NOMO-1 treated with DMSO at 0.1 percent for 48 hours (cell line): Measurements from ENCODE around the gene MRPL53.
"Not testable (repeated sequence)": the region's sequence is repeated elsewhere in the genome, so short reads cannot be mapped to it uniquely, and the experiment has no call there.

Experiments used
- DNase-seq: peaks from one replicate; lab custom pipeline; 2025; ENCODE audit not compliant: unreplicated experiment; lab: John Stamatoyannopoulos, UW

The MRPL53 gene

DNA sequence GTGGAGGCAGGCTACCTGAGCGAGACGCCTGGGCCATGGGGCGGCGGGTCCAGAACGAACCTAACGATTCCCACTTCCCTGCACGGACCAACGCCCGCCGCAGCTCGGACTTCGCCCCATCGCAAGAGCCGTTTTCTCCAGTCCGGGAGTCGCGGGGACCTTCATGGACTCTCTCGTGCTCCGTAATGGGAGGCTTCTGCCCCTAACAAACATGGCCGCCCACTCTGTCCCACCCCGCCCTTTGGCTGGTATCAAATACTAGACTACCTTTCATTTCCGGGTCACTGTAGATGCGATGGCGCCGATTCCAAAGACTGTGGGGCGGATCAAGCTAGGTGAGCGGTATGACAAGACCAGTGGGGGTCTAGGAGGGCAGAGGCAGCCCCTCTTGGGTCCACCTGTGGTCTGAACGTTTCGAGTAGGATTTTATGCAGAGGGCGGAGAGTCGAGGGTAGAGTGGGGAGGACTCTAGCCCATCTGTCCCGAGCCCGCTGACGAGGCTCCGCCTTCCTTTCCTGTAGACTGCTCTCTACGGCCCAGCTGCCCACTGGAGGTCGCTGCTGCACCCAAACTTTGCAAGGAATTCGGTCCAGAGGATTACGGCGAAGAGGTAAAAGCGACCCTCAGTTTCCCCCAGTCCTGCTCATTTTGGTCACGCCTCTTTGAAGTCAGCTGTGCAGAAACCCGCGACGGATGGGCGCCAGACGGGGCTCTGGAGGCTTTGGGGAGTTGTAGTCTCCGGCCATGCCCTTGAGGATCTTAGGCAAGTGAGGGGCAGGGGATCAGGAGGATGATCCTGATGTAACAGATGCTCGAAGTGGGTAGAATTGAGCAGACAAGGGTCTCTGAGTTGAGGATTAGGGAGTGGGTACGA is 10.6 kb upstream of the MRPL53 start, which contains the start of the genes CCDC142 and TTC31:
TSS of gene CCDC142 (minus strand) at position 198 of the 874 bp plus-strand sequence. CDS start at position 37, 161 bp downstream.
TSS of gene TTC31 (plus strand) at position 281 of the 874 bp plus-strand sequence. CDS start at position 296, 15 bp downstream.
- DNase-seq, result peak; percentile 96

DNA sequence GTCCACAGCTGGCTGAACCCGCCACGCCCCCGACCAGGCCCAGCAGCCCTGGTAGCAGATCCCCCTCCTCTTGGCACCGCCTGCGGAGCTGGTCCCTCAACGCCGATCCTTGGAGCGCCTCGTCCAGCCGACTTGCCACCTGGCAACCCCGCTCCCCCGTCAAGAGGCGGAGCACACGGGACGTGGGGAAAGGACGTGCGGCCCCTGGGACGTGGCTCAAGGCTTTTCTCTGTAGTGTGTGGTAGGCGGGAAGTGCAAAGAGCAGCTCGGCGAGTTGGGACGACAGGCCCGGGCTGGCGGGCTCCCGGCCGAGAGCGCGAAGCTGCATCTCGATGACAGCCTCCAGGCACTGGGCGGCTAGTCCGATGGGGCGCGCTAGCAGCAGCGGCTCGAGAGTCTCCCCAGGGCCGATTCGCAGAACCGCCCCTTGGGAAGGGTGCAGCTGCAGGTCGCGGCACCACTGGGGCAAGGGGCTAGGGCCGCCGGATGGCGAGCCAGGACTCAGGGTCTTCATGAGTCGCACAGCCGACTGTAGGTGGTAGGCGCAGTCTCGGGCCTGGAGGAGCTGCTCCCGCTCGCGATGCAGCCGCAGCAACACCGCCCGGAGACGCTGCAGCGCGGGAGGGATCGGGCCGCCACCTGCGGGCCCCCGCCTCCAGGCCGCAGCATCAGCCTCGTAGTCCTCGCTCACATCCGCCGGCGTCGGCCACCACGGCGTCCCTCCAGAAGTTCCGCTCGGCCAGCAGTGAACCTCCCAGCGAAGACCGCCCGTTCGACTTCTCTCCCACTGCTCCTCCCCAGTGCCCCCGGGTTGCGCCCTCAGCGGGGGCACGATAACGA is 9.7 kb upstream of the MRPL53 start:
- peak; percentile 71 for DNase-seq

DNA sequence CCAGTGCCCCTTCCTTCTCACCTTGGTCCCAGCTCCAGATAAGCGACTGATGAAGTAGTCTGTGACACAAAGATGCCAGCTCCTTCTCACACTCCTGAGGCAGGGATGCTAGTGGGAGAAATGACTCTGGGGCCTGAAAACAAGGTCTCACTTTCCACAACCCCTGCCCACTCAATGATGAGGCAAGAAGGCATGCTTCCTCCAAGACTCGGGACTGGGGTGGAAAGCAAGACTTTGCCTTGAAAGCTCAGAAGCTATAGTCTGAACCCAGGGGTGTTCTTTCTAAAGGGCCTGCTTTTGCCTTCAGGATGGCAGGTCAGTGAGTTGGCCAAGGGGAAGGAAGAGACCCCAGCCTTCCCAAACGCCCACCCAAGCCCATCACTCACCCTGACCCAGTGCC is 9.0 kb upstream of the MRPL53 start:
- DNase-seq, result no peak

DNA sequence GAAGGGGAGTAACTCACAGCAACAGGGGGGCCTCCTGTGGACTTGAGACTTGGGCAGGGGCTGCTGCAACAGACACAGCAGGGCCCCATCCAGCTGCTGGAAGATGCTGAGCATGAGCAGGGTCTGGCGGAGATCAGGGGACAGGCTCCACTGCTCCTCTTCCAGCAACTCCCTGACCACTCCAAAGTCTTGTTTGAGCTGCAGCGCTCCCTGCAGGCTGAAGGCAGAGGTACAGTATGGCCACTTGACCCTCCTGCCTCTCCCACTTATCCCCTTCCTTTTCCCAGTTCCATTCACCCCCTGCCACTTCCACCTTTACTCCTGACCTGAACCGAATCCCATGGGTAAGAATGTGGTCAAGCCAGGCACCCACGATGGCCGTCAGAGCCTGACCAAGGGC is 2.4 kb upstream of the MRPL53 start:
- no peak for DNase-seq

DNA sequence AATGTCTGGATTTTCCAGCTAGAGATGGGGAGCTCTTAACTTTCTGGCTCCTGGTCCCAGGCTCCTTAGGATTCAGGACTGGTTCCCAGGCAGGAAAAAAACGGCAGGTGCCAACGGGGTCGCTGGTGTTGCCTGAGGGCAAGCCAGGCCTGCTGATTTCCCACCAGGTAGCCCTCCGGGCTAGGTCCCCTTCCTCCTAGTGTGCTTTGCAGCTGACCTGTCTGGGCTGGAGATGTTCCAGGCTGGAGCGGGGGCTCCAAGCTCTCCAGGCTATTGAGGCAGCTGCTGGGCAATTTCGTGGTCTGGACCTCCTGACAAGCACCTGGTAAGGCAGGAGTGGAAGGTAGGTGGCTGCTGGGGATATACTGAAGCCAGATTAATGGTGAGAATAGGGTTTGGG is 2.0 kb upstream of the MRPL53 start:
- no peak for DNase-seq

DNA sequence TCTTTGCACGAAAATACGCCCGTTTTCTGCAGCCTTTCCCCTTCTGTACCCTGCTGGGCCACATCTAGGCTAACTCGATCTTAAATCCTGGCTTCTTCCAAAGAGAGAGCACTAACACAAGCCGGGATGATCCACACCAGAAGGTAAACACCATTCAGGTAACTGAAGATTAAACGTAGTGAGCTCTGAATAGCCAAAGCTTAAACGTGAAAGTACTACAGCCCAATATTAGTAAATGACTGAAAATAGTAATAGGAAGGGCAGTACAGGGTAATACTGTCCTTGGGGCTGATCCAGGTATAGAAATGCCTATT is 422 bp upstream of the MRPL53 start:
- no peak for DNase-seq

DNA sequence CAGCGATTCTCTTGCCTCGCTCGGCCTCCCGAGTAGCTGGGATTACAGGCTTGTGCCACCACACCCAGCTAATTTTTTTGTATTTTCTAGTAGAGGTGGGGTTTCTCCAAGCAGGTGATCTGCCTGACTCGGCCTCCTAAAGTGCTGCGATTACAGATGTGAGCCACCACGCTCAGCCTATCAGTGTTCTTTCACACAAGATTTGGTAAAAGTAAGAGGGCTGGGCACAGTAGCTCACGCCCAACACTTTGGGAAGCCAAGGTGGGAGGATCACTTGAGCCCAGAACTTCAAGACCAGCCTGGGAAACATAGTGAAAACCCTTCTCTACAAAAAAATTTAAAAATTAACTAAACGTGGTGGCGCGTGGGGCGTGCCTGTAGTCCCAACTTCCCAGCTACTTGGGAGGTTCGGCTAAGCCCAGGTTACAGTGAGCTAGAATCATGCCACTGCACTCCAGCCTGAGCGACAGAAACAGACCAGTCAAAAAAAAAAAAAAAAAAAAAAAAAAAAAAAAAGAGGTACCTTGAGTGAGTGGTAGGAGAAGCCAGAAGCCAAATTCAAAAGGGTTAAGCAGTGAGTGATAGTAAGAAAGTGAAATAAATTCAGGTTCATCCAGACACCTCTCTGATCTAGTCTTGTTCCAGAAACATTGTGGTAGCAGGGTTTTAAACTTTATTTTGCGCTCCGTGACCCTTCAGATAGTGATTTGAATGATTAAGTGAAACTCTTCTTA is 981 bp downstream of the MRPL53 start:
- no peak for DNase-seq

DNA sequence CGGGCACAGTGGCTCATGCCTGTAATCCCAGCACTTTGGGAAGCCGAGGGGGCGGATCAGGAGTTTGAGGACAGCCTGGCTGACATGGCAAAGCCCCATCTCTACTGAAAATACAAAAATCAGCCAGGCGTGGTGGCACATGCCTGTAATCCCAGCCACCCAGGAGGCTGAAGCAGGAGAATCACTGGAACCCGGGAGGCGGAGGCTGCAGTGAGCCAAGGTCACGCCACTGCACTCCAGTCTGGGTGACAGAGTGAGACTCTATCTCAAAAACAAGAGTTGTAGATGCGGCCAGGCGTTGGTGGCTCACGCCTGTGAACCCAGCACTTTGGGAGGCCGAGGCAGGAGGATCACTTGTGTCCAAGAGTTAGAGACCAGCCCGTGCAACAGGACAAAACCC is 1.7 kb downstream of the MRPL53 start:
- not testable (repeated sequence) for DNase-seq

DNA sequence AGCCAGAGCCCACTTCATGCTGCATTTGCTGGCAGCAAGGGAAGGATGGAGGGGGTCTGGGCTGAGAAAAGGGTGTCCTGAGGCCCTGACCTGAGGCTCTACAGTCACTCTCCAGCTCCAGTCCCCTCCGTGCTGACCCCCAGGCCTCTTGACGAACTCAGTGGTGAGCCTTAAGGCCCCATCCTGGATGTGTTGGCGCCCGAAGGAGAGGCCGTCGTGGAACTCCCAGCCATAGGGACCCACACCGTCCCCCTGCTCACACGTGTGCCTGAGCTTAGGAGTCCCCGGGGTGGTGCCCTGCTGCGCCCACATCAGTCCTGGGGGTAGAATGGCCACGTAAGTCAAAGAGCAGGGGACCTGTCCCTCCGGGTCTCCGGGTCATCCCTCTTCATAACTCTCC is 8.1 kb downstream of the MRPL53 start:
- no peak for DNase-seq

DNA sequence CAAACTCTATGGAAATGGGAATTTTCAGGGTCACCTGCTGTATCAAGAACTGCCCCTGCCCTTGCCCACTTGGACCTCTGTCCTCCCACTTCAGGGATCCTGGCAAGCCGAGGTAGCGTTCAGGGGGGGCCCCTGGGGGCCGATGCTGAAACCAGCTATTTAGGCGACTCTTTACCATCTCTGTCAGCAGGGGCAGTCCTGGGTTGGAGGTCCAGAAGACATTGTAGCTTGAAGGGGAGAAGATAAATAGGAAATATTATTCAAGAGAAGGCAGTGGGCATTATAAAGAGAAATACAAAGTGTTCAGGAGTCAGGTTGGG is 9.7 kb downstream of the MRPL53 start:
- no peak for DNase-seq

DNA sequence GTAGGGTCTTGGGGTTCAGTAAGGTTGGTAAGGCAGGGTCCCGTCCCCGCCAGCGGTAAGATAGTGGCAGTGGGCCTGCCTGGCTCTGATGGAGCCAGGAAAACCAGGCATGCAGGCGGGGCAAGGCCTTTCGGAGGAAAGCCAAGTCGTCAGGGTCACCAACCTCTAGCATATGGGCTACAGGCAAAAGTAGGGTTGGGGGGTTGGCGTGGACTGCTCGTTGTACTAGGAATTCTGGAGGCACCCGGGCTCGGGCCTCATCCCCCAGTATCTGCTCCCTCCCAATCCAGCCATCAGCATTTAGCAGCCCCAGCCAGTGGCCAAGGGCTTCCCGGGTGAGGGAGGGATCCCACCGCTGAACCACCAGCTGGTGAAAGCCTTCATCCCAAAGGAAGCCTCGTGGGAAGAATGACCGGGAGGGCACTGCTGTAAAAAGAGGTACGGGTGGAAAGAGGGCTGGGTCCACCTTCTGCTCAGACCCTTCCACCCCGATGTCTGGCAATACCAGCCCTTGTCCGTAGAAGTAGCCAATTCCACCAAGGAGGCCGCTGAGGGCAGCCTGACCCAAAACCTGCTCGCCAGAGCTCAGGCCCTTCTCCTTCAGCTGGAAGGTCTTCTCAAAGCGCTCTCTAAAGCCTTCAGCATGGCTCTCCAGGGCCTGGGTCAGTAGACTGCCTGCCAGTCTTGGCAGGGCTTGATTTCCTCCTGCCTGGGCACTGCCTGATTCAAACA is 10.3 kb downstream of the MRPL53 start:
- no peak for DNase-seq

DNA sequence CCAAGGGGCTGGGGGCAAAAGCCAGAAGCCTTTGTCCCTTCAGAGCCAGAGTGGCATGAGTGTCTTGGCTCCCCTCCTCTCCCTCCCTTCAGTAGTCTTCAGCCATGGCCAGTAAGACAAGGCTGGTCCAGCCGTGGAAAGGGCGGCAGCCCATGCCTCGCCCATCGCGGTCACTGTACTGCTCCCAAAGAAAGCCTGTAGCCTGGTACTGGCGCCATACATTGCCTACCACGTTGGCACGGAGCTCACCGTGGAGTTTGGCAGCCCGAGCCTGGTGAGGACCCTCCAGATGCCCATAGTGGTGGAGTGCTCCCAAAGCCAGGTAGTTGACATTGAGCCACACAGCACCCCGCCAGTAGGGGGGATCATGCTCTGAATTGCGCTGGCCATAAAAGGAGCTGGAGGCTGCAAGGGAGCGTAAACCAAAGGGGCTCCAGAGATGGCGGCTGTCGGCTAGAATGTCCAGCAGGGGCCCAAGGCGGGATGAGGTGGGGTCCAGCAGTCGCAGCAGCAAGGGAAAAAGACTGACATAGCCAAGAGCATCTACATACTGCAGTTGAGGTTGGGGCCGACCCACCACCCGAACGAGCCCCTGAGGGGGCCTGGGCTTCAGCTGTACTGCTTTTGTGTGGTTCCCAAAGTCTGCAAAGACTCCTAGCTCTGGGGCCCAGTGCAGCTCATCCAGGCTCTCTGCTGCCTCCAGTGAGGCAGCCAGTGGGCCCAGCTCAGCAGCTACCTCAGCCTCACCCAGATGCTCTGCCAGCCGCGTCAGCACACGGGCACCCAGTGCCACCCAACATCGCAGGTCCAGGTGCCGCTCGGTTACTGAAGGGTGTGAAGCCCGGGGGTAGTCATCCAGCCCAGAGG is 11.1 kb downstream of the MRPL53 start:
- no peak for DNase-seq

DNA sequence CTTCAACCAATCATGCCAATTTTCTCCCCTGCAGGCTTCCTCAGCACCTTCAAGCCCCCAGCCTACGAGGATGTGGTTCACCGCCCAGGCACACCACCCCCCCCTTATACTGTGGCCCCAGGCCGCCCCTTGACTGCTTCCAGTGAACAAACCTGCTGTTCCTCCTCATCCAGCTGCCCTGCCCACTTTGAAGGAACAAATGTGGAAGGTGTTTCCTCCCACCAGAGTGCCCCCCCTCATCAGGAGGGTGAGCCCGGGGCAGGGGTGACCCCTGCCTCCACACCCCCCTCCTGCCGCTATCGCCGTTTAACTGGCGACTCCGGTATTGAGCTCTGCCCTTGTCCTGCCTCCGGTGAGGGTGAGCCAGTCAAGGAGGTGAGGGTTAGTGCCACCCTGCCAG is 12.3 kb downstream of the MRPL53 start:
- not testable (repeated sequence) for DNase-seq

DNA sequence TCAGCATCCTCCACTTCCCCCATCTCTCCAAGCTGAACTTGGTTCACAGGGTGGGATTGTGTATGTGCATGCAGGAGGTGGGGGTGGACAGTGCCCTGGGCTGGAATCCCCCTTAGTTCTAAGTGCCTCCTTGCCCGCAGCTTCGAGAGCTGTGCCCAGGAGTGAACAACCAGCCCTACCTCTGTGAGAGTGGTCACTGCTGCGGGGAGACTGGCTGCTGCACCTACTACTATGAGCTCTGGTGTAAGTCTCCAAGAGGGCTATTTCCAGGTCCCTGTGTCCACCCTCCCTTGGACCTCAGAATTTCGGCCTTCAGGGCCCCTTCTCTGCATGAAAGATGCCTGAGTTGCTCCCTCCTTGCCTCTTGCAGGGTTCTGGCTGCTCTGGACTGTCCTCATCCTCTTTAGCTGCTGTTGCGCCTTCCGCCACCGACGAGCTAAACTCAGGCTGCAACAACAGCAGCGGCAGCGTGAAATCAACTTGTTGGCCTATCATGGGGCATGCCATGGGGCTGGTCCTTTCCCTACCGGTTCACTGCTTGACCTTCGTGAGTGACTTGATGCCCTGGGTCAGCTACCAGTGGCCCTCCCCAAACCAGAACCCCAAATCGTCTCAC is 12.9 kb downstream of the MRPL53 start:
- not testable (repeated sequence) for DNase-seq

DNA sequence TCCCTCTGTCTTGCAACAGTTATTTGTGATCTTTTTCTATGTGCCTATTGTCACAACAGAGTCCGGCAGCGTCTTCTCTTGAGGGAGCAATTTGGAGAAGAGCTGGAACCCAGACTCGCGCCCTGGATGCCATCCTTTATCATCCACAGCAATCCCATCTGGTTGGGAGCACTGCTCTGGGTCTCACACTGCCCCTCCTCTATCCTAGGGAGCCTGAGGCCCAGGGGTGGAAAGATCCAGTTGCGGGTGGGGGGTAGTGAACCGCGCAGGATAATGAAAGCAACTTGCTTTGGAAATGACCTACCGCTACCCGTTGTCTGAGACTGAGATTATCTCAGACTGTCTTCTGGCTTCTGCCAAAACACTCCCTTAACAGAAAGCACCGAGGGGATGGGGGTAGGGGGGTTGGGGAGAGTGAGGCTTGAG is 13.5 kb downstream of the MRPL53 start:
- DNase-seq, result no peak

DNA sequence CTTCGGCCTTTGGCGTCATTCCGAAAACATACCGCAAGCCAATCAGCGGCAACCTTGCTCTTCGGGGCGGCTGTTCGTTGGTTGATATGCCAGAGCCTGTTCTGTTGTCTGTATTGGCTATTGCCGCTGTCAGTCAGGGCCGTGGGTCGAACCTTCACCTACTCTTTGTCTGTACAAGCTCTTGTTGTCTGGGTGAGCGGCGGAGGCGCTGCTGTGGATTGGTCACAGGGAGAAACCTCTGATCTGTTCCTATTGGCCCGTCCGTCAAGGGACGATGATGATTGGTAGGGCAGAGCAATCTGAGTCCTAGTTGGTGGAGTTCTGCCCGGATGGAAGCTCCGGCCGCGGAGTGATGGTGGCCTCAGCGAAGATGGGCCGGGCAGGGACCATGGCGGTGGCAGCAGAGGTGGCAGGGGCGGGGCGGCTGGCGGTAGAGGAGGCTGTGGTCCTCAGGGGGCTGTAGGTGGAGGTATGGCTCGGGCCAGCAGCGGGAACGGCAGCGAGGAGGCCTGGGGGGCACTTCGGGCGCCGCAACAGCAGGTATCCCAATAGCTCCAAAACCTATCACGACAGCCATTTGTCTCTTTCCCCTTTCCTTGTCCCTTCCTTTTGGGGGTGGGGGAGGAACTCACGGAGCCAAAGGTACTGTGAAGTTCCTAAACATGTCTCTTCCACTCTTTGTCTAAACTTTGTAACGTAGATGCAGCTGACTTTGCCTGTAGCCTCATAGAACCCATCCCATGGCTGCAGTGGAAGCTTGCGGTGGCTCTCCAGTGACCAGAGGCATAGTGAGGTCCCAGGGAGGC is 14.1 kb downstream of the MRPL53 start, which contains the start of gene WBP1:
TSS of gene WBP1 (plus strand) at position 307 of the 806 bp plus-strand sequence. CDS start at position 472, 165 bp downstream.
- peak; percentile 100 for DNase-seq

DNA sequence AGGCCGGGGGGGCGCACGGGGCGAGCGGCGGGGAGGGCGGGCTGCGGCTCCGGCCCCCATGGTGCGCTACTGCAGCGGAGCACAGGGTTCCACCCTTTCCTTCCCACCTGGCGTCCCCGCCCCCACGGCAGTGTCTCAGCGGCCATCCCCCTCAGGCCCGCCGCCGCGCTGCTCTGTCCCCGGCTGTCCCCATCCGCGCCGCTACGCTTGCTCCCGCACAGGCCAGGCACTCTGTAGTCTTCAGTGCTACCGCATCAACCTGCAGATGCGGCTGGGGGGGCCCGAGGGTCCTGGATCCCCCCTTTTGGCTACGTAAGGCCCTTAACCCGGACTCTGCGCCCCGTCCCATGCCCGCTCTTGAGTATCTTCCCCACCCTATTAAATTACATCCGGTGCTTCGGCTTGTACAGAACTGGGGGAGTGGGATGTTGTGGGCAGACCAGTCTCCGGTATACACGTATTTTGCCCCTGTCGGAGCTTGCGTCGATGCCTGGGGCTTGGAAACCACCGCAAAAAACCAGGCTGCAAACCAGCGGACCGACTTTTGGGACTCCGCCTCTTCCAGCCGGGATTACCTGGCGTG is 14.8 kb downstream of the MRPL53 start:
- DNase-seq, result no peak

DNA sequence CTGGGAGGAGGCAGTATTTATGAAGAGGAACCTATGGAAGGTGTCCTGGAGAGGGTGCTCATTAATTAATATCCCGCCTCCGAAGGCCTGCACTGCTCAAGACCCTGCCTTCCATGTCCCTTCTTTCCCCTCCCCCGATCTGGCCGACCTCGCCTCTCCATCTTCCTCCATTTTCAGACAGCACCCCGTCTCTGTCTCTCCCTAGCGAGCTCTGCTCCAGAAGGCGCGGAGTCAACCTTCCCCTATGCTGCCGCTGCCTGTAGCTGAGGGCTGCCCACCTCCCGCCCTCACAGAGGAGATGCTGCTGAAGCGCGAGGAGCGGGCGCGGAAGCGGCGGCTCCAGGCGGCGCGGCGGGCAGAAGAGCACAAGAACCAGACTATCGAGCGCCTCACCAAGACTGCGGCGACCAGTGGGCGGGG is 15.3 kb downstream of the MRPL53 start:
- DNase-seq, result peak; percentile 45
